Astrocyte (in vitro differentiated cells and primary cell): ENCODE measurements around the gene SELL. TPM values are rescaled to one million over a fixed set of nuclear protein-coding genes. Genes with fewer than 3 reads are reported as not detected.

Experiments used
- DNase-seq: peaks from one replicate; pipeline ENCODE4 v3.0.0-alpha.2; 2010; ENCODE audit warnings: low read depth
- FAIRE-seq: peaks from 2 replicates; lab custom pipeline; 2011; peaks lifted over from hg19 to GRCh38; lab: Jason Lieb, UNC
- H2AFZ ChIP-seq: 2 replicates; pipeline ENCODE4 v1.6.0; 2012; ENCODE audit warnings: low read depth, low read length, inconsistent platforms
- H3K27ac ChIP-seq: 2 replicates; pipeline ENCODE4 v1.5.1; 2011; ENCODE audit warnings: low read depth, low read length, inconsistent platforms
- H3K27me3 ChIP-seq: 2 replicates; pipeline ENCODE4 v1.6.0; 2011; ENCODE audit warnings: low read length, inconsistent platforms; ENCODE audit not compliant: insufficient read depth
- H3K36me3 ChIP-seq: 2 replicates; pipeline ENCODE4 v1.5.1; 2011; ENCODE audit warnings: low read length, inconsistent platforms; ENCODE audit not compliant: insufficient read depth
- H3K4me1 ChIP-seq: 2 replicates; pipeline ENCODE4 v1.5.1; 2011; ENCODE audit warnings: low read length, inconsistent platforms; ENCODE audit not compliant: insufficient read depth
- H3K4me2 ChIP-seq: 2 replicates; pipeline ENCODE4 v1.6.0; 2012; ENCODE audit warnings: low read length, inconsistent platforms
- H3K4me3 ChIP-seq: 2 replicates; pipeline ENCODE4 v1.5.1; 2011; ENCODE audit warnings: low read depth, mild to moderate bottlenecking, low read length, inconsistent platforms; ENCODE audit not compliant: insufficient read depth
- H3K79me2 ChIP-seq: 2 replicates; pipeline ENCODE4 v1.6.0; 2012; ENCODE audit warnings: mild to moderate bottlenecking, low read length, inconsistent platforms; ENCODE audit not compliant: insufficient read depth
- H3K9ac ChIP-seq: 2 replicates; pipeline ENCODE4 v1.6.0; 2012; ENCODE audit warnings: mild to moderate bottlenecking, low read length, inconsistent platforms
- H3K9me3 ChIP-seq: 2 replicates; pipeline ENCODE4 v1.5.1; 2012; ENCODE audit warnings: low read depth, mild to moderate bottlenecking, low read length, inconsistent platforms; ENCODE audit not compliant: insufficient read depth
- H4K20me1 ChIP-seq: 2 replicates; pipeline ENCODE4 v1.6.0; 2012; ENCODE audit warnings: low read length, inconsistent platforms; ENCODE audit not compliant: insufficient read depth
- H3K27ac Mint-ChIP-seq: one replicate; pipeline ENCODE4 v1.8.0; 2021; ENCODE audit warnings: mild to moderate bottlenecking, mixed read lengths; ENCODE audit not compliant: unreplicated experiment
- H3K27me3 Mint-ChIP-seq: one replicate; pipeline ENCODE4 v1.8.0; 2021; ENCODE audit warnings: low read depth, mixed read lengths; ENCODE audit not compliant: unreplicated experiment
- H3K36me3 Mint-ChIP-seq: one replicate; pipeline ENCODE4 v1.8.0; 2021; ENCODE audit warnings: low read depth, mixed read lengths; ENCODE audit not compliant: unreplicated experiment
- H3K4me1 Mint-ChIP-seq: one replicate; pipeline ENCODE4 v1.8.0; 2021; ENCODE audit warnings: low read depth, mixed read lengths; ENCODE audit not compliant: unreplicated experiment
- H3K4me3 Mint-ChIP-seq: one replicate; pipeline ENCODE4 v1.8.0; 2021; ENCODE audit warnings: mild to moderate bottlenecking, moderate library complexity, mixed read lengths; ENCODE audit not compliant: unreplicated experiment
- H3K9me3 Mint-ChIP-seq: one replicate; pipeline ENCODE4 v1.8.0; 2021; ENCODE audit warnings: mild to moderate bottlenecking, mixed read lengths; ENCODE audit not compliant: unreplicated experiment
- EZH2 ChIP-seq: IDR thresholded peaks from 2 replicates; pipeline ENCODE4 v1.6.1; 2012; ENCODE audit warnings: mild to moderate bottlenecking, low read length, inconsistent platforms; ENCODE audit not compliant: insufficient read depth
- total RNA-seq: library from RNA; stranded (reverse); gene quantifications from 2 replicates; pipeline ENCODE4 v1.2.1, GENCODE V29; 2021
- TF ChIP-seq, protein P1 (sequence below): IDR thresholded peaks from 2 replicates; pipeline ENCODE4 v1.5.1; 2011; ENCODE audit warnings: low read depth, mild to moderate bottlenecking, inconsistent platforms, low read length, moderate library complexity; ENCODE audit not compliant: insufficient read depth

SELL gene
- total RNA-seq, 1 donor from 2014 or later: 0.54 TPM

DNA sequence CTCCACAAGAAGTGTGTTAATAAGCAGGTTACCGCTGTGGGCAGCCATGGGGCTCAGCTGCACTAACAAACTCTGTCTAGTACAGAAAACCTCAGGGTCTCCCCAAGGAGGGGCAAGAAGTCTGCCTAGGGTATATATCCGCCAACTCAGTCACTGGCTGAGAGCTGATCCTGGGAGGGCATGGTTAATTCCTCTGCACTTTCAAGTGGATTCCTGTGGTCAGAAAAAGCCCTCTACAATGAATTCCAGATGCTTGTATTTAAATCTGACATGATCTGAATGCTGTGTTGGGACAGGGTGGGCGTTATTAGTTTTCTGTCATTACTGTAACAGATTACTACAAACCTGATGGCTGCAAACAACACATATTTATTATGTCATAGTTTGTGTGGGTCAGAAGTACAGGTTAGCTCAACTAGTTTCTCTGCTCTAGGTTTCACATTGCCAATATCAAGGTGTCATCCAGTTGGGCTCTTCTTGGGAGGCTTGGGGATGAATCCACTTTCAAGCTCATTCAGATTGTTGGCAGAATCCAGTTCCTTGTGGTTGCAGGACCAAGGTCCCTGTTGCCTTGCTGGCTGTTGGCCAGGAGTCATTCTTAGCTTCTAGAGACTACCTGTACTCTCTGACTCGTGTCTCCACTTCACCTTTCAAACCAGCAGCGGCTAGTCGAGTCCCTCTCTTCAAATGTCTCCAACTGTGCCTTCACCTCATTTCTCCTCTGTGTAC lies 30.4 kb upstream of the SELL start:
- TF ChIP-seq, protein P1, sequence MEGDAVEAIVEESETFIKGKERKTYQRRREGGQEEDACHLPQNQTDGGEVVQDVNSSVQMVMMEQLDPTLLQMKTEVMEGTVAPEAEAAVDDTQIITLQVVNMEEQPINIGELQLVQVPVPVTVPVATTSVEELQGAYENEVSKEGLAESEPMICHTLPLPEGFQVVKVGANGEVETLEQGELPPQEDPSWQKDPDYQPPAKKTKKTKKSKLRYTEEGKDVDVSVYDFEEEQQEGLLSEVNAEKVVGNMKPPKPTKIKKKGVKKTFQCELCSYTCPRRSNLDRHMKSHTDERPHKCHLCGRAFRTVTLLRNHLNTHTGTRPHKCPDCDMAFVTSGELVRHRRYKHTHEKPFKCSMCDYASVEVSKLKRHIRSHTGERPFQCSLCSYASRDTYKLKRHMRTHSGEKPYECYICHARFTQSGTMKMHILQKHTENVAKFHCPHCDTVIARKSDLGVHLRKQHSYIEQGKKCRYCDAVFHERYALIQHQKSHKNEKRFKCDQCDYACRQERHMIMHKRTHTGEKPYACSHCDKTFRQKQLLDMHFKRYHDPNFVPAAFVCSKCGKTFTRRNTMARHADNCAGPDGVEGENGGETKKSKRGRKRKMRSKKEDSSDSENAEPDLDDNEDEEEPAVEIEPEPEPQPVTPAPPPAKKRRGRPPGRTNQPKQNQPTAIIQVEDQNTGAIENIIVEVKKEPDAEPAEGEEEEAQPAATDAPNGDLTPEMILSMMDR: no peak
- TF ChIP-seq EZH2: no peak
- Mint-ChIP-seq H3K36me3 (no peaks in the 10 kb centered on the region), H3K4me3 (peak overlapping the region; percentile 23), H3K27me3 (peaks cover 2% of the 10 kb centered on the region), H3K9me3 (peaks cover 7% of the 10 kb centered on the region), H3K27ac (peak overlapping the region; percentile 77), H3K4me1 (peaks cover 26% of the 10 kb centered on the region)
- DNase-seq: peak; percentile 82
- Histone ChIP-seq H4K20me1 (no peaks in the 10 kb centered on the region), H3K27ac (no peak overlapping the region), H3K9ac (no peak overlapping the region), H2AFZ (no peak overlapping the region), H3K4me3 (no peak overlapping the region), H3K9me3 (no peaks in the 10 kb centered on the region), H3K4me2 (peak overlapping the region; percentile 65), H3K4me1 (peaks cover 20% of the 10 kb centered on the region), H3K27me3 (peaks cover 5% of the 10 kb centered on the region), H3K79me2 (no peaks in the 10 kb centered on the region), H3K36me3 (no peaks in the 10 kb centered on the region)
- FAIRE-seq: no peak

DNA sequence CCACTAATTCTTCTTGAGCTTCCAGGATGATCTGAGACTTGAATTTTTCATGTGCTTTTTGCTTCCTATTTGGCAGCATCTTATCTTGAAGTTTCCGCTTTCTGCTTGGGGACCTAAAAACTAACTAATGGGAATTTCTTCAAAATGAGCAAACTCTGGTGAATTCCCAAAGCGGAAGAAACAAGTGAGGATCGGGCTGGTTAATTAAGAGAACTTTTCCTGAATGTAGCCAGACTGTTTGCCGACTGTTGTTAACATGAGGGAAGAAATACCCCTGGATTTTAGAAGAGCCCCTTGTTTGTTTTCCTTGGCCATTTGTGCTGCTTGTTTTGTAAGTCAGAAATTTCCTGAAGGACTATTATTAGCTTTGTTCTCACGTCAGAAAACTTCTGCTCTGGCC lies 28.6 kb upstream of the SELL start:
- H3K27me3 Mint-ChIP-seq: peaks cover 2% of the 10 kb centered on the region
- H3K4me1 Mint-ChIP-seq: peaks cover 15% of the 10 kb centered on the region
- H2AFZ ChIP-seq: no peak overlapping the region
- no peak overlapping the region for H3K4me3 Mint-ChIP-seq
- no peaks in the 10 kb centered on the region for H3K79me2 ChIP-seq
- H3K9me3 ChIP-seq: no peaks in the 10 kb centered on the region
- FAIRE-seq: no peak
- peak overlapping the region; percentile 23 for H3K4me2 ChIP-seq
- DNase-seq: peak; percentile 16
- H4K20me1 ChIP-seq: no peaks in the 10 kb centered on the region
- H3K27ac ChIP-seq: no peak overlapping the region
- no peak overlapping the region for H3K4me3 ChIP-seq
- TF ChIP-seq, protein P1: no peak
- TF ChIP-seq EZH2: no peak
- no peak overlapping the region for H3K9ac ChIP-seq
- H3K36me3 ChIP-seq: no peaks in the 10 kb centered on the region
- H3K4me1 ChIP-seq: peaks cover 15% of the 10 kb centered on the region
- H3K27me3 ChIP-seq: peaks cover 5% of the 10 kb centered on the region
- H3K9me3 Mint-ChIP-seq: peaks cover 7% of the 10 kb centered on the region
- no peaks in the 10 kb centered on the region for H3K36me3 Mint-ChIP-seq
- no peak overlapping the region for H3K27ac Mint-ChIP-seq

DNA sequence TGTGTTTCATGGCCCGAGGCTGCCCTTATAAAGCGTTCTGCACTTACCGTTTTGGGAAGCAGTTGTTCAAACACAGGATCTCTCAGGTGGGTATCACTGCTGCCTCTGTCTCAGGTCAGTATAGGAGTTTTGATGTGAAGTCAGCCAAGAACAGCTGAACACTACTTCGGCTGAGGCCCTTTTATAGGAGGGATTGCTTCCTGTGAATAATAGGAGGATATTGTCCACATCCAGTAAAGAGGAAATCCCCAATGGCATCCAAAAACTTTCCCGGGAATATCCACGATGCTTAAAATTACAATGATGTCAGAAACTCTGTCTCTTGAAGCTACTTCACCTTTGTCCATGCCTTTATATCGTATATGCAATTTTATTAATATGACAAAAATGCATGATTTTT lies 22.5 kb upstream of the SELL start, which contains the start of gene SELE:
SELE (minus strand) TSS at position 156 of the 400 bp plus-strand sequence. CDS start 467 bp downstream, outside the sequence.
- no peaks in the 10 kb centered on the region for H3K9me3 ChIP-seq
- no peaks in the 10 kb centered on the region for H3K9me3 Mint-ChIP-seq
- no peak within 1 kb of the TSS for H2AFZ ChIP-seq
- H3K27ac Mint-ChIP-seq: no peak within 1 kb of the TSS
- H3K4me1 Mint-ChIP-seq: no peaks in the 10 kb centered on the region
- H3K9ac ChIP-seq: no peak within 1 kb of the TSS
- FAIRE-seq (no peak), DNase-seq (no peak)
- H4K20me1 ChIP-seq: no peaks in the 10 kb centered on the region
- H3K79me2 ChIP-seq: no peaks in the 10 kb centered on the region
- TF ChIP-seq, protein P1: no peak
- TF ChIP-seq EZH2: no peak
- no peak within 1 kb of the TSS for H3K4me2 ChIP-seq
- H3K27ac ChIP-seq: no peak within 1 kb of the TSS
- no peaks in the 10 kb centered on the region for H3K36me3 Mint-ChIP-seq
- H3K27me3 ChIP-seq: peaks cover 16% of the 10 kb centered on the region
- peaks cover 5% of the 10 kb centered on the region for H3K27me3 Mint-ChIP-seq
- H3K4me1 ChIP-seq: no peaks in the 10 kb centered on the region
- H3K4me3 Mint-ChIP-seq: no peak within 1 kb of the TSS
- no peaks in the 10 kb centered on the region for H3K36me3 ChIP-seq
- no peak within 1 kb of the TSS for H3K4me3 ChIP-seq
